ENCODE data around the gene NUDCD3. TPM values are rescaled to one million over a fixed set of nuclear protein-coding genes. Genes with fewer than 3 reads are reported as not detected.

The NUDCD3 gene
- total RNA-seq, 1 experiment from 2014 or later = 117 TPM

DNA sequence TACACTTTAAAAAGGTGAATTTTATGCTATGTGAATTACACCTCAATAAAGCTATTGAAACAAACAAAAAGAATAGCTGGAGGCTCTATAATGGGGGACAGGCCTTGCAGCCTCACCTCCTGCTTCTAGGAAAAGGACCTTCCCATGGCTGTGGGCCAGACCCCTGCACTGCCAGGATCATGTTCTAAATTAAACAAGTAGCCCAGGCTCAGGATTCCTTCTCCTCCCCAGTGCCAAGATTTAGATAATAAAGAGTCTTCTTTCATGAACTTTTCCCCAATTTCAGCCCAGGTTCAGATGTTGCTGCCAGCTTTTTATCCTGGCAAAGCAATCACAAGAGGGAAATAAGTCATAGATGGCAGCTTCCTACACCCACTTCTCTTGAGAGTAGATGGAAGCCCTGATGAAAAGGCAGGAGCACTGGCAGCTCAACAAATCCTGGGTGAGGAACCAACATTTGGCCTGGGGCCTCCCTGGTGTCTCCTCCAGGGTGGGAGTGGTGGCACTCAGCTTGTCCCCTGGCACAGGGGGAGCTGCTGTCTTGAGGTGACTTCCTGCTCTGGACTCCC, 142.8 kb downstream of the NUDCD3 start:
- no peak for ATAC-seq
- no peaks in the 10 kb centered on the region for H3K36me3 ChIP-seq (ENCODE audit: control insufficient read depth, insufficient read depth, low read length)
- no peak overlapping the region for H3K4me3 ChIP-seq (ENCODE audit: low read depth in 2 of 2, low read length in 2 of 2)
- H3K4me1 ChIP-seq (ENCODE audit: control insufficient read depth, insufficient read depth, low read length) = no peaks in the 10 kb centered on the region
- ChIA-PET POLR2A (no interaction called here), CTCF (no interaction called here)
- DNase-seq (ENCODE audit: low read depth, low spot score) = no peak
- no peak overlapping the region for H3K27ac ChIP-seq (ENCODE audit: low read length)
- no peaks in the 10 kb centered on the region; the same call in 1 of the 2 replicates for H3K27me3 ChIP-seq (ENCODE audit: control insufficient read depth, insufficient read depth, low read length)
- TF ChIP-seq SIN3A (IDR thresholded peaks at IDR 0.05; ENCODE audit: borderline replicate concordance, insufficient read depth, low read depth, low read length) = no peak
- TF ChIP-seq POLR2AphosphoS5 (IDR thresholded peaks at IDR 0.05; ENCODE audit: low read depth, low read length) = no peak
- TF ChIP-seq, protein P1, sequence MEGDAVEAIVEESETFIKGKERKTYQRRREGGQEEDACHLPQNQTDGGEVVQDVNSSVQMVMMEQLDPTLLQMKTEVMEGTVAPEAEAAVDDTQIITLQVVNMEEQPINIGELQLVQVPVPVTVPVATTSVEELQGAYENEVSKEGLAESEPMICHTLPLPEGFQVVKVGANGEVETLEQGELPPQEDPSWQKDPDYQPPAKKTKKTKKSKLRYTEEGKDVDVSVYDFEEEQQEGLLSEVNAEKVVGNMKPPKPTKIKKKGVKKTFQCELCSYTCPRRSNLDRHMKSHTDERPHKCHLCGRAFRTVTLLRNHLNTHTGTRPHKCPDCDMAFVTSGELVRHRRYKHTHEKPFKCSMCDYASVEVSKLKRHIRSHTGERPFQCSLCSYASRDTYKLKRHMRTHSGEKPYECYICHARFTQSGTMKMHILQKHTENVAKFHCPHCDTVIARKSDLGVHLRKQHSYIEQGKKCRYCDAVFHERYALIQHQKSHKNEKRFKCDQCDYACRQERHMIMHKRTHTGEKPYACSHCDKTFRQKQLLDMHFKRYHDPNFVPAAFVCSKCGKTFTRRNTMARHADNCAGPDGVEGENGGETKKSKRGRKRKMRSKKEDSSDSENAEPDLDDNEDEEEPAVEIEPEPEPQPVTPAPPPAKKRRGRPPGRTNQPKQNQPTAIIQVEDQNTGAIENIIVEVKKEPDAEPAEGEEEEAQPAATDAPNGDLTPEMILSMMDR (IDR thresholded peaks at IDR 0.05) = no peak
- TF ChIP-seq, protein P2, sequence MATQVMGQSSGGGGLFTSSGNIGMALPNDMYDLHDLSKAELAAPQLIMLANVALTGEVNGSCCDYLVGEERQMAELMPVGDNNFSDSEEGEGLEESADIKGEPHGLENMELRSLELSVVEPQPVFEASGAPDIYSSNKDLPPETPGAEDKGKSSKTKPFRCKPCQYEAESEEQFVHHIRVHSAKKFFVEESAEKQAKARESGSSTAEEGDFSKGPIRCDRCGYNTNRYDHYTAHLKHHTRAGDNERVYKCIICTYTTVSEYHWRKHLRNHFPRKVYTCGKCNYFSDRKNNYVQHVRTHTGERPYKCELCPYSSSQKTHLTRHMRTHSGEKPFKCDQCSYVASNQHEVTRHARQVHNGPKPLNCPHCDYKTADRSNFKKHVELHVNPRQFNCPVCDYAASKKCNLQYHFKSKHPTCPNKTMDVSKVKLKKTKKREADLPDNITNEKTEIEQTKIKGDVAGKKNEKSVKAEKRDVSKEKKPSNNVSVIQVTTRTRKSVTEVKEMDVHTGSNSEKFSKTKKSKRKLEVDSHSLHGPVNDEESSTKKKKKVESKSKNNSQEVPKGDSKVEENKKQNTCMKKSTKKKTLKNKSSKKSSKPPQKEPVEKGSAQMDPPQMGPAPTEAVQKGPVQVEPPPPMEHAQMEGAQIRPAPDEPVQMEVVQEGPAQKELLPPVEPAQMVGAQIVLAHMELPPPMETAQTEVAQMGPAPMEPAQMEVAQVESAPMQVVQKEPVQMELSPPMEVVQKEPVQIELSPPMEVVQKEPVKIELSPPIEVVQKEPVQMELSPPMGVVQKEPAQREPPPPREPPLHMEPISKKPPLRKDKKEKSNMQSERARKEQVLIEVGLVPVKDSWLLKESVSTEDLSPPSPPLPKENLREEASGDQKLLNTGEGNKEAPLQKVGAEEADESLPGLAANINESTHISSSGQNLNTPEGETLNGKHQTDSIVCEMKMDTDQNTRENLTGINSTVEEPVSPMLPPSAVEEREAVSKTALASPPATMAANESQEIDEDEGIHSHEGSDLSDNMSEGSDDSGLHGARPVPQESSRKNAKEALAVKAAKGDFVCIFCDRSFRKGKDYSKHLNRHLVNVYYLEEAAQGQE (IDR thresholded peaks at IDR 0.05; ENCODE audit: insufficient read depth in 1 of 2, low read depth in 2 of 2, low read length in 1 of 2) = no peak
- TF ChIP-seq TCF7L2 (IDR thresholded peaks at IDR 0.05; ENCODE audit: low read depth, low read length) = no peak
- in situ Hi-C loops (cut with HindIII; ENCODE audit: low pct_unique_long_range_greater_than_20kb, low sequenced_read_pairs) (loop anchor here (25.0 kb wide), 1 partner anchor 135 kb away; the partner anchor contains the start of gene YKT6), intact Hi-C loops (cut with micrococcal nuclease; ENCODE audit: unreplicated experiment) (no loop called here)
- no peaks in the 10 kb centered on the region for H3K9me3 ChIP-seq (ENCODE audit: control insufficient read depth, insufficient read depth, low read depth, low read length)
- no TSS peak for BruUV-seq (replicated peaks)

DNA sequence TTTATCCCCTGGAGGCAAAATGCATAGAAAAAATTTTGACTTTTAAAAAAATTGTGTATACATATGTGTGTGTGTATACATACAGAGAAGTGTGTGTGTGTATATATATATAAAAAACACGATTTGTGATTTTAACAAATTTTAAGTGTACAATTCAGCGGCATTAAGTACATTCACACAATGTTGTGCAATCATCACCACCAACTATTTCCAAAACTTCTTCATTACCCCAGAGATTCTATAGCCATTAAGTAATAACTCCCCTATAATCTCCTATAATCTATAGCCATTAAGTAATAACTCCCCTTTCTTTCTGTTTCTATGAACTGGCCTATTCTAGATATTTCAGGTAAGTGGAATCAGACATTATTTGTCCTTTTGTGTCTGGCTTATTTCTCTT, 144.4 kb downstream of the NUDCD3 start:
- Histone ChIP-seq H3K9me3 (ENCODE audit: control insufficient read depth, insufficient read depth, low read depth, low read length) (no peaks in the 10 kb centered on the region), H3K4me3 (ENCODE audit: low read depth in 2 of 2, low read length in 2 of 2) (no peak overlapping the region), H3K27ac (ENCODE audit: low read length) (no peak overlapping the region), H3K36me3 (ENCODE audit: control insufficient read depth, insufficient read depth, low read length) (no peaks in the 10 kb centered on the region), H3K27me3 (ENCODE audit: control insufficient read depth, insufficient read depth, low read length) (no peaks in the 10 kb centered on the region; the same call in 1 of the 2 replicates), H3K4me1 (ENCODE audit: control insufficient read depth, insufficient read depth, low read length) (no peaks in the 10 kb centered on the region)
- no peak for ATAC-seq
- in situ Hi-C loops (cut with HindIII; ENCODE audit: low pct_unique_long_range_greater_than_20kb, low sequenced_read_pairs) (loop anchor here (25.0 kb wide), 1 partner anchor 134 kb away; the partner anchor contains the start of gene YKT6), intact Hi-C loops (cut with micrococcal nuclease; ENCODE audit: unreplicated experiment) (no loop called here)
- ChIA-PET CTCF (no interaction called here), POLR2A (no interaction called here)
- no TSS peak for BruUV-seq (replicated peaks)
- TF ChIP-seq, protein P2 (IDR thresholded peaks at IDR 0.05; ENCODE audit: insufficient read depth in 1 of 2, low read depth in 2 of 2, low read length in 1 of 2) = no peak
- TF ChIP-seq POLR2AphosphoS5 (IDR thresholded peaks at IDR 0.05; ENCODE audit: low read depth, low read length) (no peak), SIN3A (IDR thresholded peaks at IDR 0.05; ENCODE audit: borderline replicate concordance, insufficient read depth, low read depth, low read length) (no peak), TCF7L2 (IDR thresholded peaks at IDR 0.05; ENCODE audit: low read depth, low read length) (no peak)
- TF ChIP-seq, protein P1 (IDR thresholded peaks at IDR 0.05) = no peak
- no peak for DNase-seq (ENCODE audit: low read depth, low spot score)
